ENCODE data around the gene GBA3. TPM values are rescaled to one million over a fixed set of nuclear protein-coding genes. Genes with fewer than 3 reads are reported as not detected.

GBA3 gene
- total RNA-seq, 2 experiments from 2014 or later: not detected

Other genes with a start within 250 kb of the GBA3 start
- gene ADGRA3, start 176.9 kb upstream of the GBA3 start, total RNA-seq: 10 to 100 TPM in 1 of 2 experiments, 1 to 10 TPM in 1; 9.9 to 11.0 TPM

Data from activated naive CD4-positive, alpha-beta T cell treated with anti-CD3 and anti-CD28 coated beads for 36 hours (primary cell).